AG10803 (cell line): ENCODE data around the gene S100A5.
A peak's percentile ranks its signal among the peaks of the same experiment; 100 is the strongest.

Source experiments
- DNase-seq: peaks from one replicate; pipeline ENCODE4 v3.0.0; 2010; ENCODE audit warnings: low read depth
- H3K4me3 ChIP-seq: 2 replicates; pipeline ENCODE4 v1.5.1; 2011; ENCODE audit warnings: mild to moderate bottlenecking, low read length, control low read depth
- TF ChIP-seq, protein P1 (sequence below): conservative IDR thresholded peaks from 2 replicates; pipeline ENCODE4 v1.5.1; 2011; ENCODE audit warnings: mild to moderate bottlenecking, low read length, control low read depth, inconsistent platforms

The S100A5 gene

DNA sequence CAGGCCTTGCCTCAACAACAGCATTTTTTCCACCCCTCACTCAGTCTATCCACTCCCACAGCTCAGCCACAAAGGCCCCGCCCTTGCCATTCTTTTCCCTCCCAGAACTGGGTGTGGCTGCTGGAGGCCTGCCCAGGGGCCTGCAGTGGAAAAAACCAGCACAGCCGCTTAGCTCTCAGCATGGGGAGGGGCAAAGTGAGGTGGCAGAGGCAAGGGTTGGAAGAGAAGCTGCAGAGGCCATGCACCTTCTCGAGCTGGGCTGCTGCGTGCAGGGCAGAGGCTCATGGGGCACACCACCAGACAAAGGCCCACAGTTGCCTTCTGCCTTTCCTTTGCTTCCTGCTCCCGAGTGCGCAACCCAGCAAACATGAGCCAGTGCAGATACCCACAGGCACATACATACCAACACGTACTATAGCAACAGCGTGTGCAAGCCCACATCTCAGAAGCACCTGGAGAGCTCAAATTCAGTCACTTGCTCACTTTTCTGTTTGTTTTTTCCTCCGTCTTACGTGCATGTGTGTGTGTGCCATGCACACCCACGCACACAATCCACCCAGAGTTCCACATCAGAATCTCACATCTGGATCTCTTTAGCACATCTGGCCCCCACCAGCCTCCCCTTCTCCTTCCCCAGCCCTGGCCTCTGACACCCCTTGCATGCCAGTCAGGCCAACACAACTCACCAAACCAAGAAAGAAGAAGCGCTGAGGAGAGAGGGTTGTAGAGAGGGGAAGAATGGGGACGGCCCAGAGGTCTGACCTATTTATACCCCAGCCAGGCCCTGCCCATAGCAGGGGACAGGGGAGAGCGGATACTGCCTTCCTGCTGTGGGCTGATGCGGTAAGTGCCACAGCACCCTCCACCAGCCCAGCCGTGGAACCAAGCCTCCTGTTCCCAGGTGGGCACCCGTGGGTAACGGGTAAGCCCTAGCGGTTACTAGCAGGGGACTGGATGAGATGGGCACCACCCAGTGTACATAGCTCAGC is 4.6 kb upstream of the S100A5 start, which contains the start of gene S100A4:
S100A4 (minus strand) TSS at position 740 of the 989 bp plus-strand sequence. CDS start 1,012 bp downstream, outside the sequence.
- H3K4me3 ChIP-seq, result peak within 1 kb of the TSS; percentile 92
- DNase-seq, result peak; percentile 94
- TF ChIP-seq, protein P1, sequence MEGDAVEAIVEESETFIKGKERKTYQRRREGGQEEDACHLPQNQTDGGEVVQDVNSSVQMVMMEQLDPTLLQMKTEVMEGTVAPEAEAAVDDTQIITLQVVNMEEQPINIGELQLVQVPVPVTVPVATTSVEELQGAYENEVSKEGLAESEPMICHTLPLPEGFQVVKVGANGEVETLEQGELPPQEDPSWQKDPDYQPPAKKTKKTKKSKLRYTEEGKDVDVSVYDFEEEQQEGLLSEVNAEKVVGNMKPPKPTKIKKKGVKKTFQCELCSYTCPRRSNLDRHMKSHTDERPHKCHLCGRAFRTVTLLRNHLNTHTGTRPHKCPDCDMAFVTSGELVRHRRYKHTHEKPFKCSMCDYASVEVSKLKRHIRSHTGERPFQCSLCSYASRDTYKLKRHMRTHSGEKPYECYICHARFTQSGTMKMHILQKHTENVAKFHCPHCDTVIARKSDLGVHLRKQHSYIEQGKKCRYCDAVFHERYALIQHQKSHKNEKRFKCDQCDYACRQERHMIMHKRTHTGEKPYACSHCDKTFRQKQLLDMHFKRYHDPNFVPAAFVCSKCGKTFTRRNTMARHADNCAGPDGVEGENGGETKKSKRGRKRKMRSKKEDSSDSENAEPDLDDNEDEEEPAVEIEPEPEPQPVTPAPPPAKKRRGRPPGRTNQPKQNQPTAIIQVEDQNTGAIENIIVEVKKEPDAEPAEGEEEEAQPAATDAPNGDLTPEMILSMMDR, result peak; percentile 7; the same call in 1 of the 2 replicates

DNA sequence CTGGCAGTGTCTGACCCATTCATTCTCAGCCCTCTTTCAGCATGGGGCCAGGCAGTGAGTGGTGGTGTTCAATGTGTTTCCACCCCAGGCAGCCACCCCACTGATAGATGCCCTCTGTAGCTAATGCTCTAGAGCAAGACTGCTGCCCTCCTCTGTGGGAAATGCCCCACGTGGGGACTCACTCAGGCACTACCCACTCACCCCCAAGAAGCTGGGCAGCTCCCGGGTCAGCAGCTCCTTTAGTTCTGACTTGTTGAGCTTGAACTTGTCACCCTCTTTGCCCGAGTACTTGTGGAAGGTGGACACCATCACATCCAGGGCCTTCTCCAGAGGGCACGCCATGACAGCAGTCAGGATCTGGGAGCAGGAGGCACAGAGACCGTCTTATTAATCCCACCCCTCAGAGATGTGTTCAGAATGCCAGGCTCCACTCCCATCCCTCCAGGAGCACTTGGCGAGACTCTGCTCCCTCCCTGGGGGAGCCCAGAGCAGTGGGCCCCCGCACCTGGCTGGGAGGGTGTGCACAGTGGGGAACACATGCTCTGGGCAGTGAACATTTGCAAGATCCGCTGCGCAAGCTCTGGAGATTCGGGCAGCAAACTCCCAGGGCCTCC is 3.8 kb upstream of the S100A5 start:
- TF ChIP-seq, protein P1, result no peak
- DNase-seq, result no peak
- peak overlapping the region; percentile 92 for H3K4me3 ChIP-seq

DNA sequence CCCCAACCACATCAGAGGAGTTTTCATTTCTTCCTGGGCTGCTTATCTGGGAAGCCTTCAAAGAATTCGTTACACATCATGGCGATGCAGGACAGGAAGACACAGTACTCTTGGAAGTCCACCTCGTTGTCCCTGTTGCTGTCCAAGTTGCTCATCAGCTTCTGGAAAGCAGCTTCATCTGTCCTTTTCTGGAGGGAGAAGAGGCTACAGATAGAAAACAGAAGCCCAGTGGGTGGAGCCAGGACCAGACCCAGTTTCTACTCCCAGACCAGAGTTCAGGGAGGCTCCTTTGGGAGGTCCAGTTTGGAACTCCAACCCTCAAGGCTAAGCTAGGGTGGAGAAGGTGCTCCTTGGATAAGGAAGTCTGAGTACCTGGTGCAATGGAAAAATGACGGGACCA is 3.0 kb upstream of the S100A5 start:
- TF ChIP-seq, protein P1, result no peak
- H3K4me3 ChIP-seq, result peak overlapping the region; percentile 92
- no peak for DNase-seq

DNA sequence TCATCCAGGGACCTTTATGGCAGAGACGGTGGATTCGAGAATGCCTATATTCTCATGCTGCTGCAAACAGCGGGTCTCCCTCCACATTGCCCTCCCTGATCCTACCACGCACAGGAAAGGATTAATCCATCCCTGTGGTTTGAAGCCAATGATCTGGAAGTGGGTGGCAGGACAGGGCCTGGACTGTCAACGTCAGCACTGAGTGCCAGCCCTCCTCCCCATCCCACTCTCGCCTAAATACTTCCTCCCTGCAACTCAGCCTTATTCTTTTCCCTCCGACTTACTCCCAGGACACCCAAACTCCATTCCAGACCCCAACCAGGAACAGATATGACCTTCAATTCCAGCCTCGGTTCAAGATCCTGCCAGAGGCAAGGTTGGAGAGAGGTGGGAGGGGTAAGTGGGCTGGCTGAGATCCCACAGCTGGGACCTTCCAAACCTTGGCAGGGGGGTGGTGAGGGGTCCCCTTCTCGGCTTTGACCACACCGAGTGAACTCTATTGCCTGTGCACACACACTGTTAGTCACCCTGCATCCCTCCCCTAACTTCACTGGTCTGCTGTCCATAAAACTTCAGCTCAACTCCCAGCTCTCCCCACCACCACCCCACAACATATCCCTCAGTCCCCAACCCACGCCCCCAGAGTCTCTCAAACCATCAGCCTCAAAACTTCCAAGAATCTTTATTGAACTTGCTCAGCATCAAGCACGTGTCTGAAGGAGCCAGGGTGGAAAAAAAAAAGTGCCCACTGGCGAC is 2.4 kb upstream of the S100A5 start:
- peak overlapping the region; percentile 92 for H3K4me3 ChIP-seq
- TF ChIP-seq, protein P1, result no peak
- DNase-seq, result no peak

DNA sequence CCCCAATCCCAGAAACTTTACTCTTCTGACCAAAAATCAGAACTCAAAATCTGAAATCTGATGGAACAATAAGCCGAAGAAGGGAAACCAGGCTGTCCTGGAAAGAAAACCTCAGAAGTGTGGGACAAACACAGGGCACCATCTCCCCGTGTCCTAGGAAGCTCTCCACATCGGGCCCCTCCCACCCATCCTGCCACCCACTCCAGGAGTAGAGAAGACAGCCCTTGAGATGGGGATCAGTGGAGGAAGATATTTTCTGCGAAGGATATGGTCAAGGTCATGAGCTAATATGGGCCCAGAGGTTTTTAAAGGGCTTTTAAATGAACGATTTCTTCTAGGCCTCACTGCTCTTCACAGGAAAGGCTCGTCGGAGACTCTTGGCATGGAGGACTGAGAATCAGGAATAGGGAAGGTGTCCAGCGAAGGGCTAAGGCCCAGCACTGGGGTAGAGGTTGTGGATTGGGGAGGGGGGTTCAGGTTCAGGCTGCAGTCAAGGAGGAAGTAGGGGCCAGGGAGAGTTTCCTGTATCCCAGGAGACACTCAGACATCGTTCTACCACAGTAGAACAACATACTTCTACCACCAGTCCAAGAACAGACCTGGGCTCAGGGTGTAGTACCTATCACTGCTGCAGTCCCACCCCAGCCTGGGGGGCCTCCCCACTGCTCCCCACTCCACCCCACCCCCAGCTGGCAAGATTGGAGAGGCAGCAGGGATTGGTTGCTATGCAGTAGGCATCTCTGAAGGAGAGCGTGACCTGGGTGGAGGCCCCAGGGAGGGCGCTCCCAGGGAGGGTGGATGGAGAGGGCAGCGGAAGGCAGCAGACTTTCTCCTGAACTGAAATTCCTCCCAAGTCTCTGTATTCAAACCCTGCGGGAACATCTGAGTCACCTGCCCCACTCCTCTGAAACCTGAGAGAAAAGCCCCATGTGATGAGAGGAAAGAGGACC is 1.2 kb upstream of the S100A5 start:
- TF ChIP-seq, protein P1, result no peak
- H3K4me3 ChIP-seq, result no peak overlapping the region
- DNase-seq, result no peak
